HepG2 (cell line): ENCODE results near the gene VRK3. TPM values are rescaled to one million over a fixed set of nuclear protein-coding genes. Genes with fewer than 3 reads are reported as not detected.

Experiments
- AGO2 ChIP-seq: fragments of 200-400 bp; formaldehyde crosslinking; optimal IDR thresholded peaks from 2 replicates; pipeline ENCODE3; 2017; ENCODE audit warnings: mild to moderate bottlenecking, low read depth, low read length, moderate library complexity
- BCL6 ChIP-seq: IDR thresholded peaks from 2 replicates; pipeline ENCODE4 v1.6.1; 2016; ENCODE audit warnings: missing genetic modification reagents, missing compliant biosample characterization
- CTCF ChIP-seq: sonication (generic); formaldehyde crosslinking; IDR thresholded peaks from 2 replicates; pipeline ENCODE4 v1.5.0; 2020; ENCODE audit warnings: mild to moderate bottlenecking, missing genetic modification reagents, moderate library complexity
- DMTF1 ChIP-seq: sonication (generic); formaldehyde crosslinking; IDR thresholded peaks from 2 replicates; pipeline ENCODE4 v1.4.0; 2020; ENCODE audit warnings: mild to moderate bottlenecking, missing genetic modification reagents
- GRHL1 ChIP-seq: sonication (generic); formaldehyde crosslinking; conservative IDR thresholded peaks from 2 replicates; pipeline ENCODE4 v1.8.0; 2022; ENCODE audit warnings: missing genetic modification reagents
- MED1 ChIP-seq: sonication (generic); formaldehyde crosslinking; IDR thresholded peaks from 2 replicates; pipeline ENCODE4 v1.4.0; 2020; ENCODE audit warnings: missing genetic modification reagents
- MEIS2 ChIP-seq: sonication (generic); formaldehyde crosslinking; IDR thresholded peaks from 2 replicates; pipeline ENCODE4 v1.9.0; 2021; ENCODE audit warnings: mild to moderate bottlenecking, missing genetic modification reagents
- MTA1 ChIP-seq: sonication (generic); formaldehyde crosslinking; IDR thresholded peaks from 2 replicates; pipeline ENCODE4 v1.4.0; 2020; ENCODE audit warnings: missing genetic modification reagents, mild to moderate bottlenecking, borderline replicate concordance
- POLR2A ChIP-seq, 2 experiments: IDR thresholded peaks; 2 replicates each; pipeline ENCODE4 v1.6.1; 2011; ENCODE audit warnings: low read depth in 2 of 2, low read length in 2 of 2, mild to moderate bottlenecking in 1 of 2, moderate library complexity in 1 of 2; ENCODE audit not compliant: insufficient read depth in 1 of 2
- RFX3 ChIP-seq: IDR thresholded peaks from 2 replicates; pipeline ENCODE4 v1.6.1; 2016; ENCODE audit warnings: missing biosample characterization, missing genetic modification reagents
- ZFP36 ChIP-seq: fragments of 150-350 bp; IDR thresholded peaks from 2 replicates; pipeline ENCODE4 v1.6.1; 2018; ENCODE audit warnings: borderline replicate concordance, low read length, low read depth; ENCODE audit not compliant: partially characterized antibody
- ZFP91 ChIP-seq: sonication (generic); formaldehyde crosslinking; IDR thresholded peaks from 2 replicates; pipeline ENCODE4 v1.9.0; 2022; ENCODE audit warnings: missing genetic modification reagents, mild to moderate bottlenecking, borderline replicate concordance
- ZNF331 ChIP-seq: sonication (generic); formaldehyde crosslinking; IDR thresholded peaks from 2 replicates; pipeline ENCODE4 v1.4.0; 2020; ENCODE audit warnings: missing genetic modification reagents
- ZNF350 ChIP-seq: sonication (generic); formaldehyde crosslinking; IDR thresholded peaks from 2 replicates; pipeline ENCODE4 v1.4.0; 2020; ENCODE audit warnings: mild to moderate bottlenecking, low read depth, missing genetic modification reagents, borderline replicate concordance
- ZNF552 ChIP-seq: sonication (generic); formaldehyde crosslinking; IDR thresholded peaks from 2 replicates; pipeline ENCODE4 v1.9.0; 2022; ENCODE audit warnings: missing genetic modification reagents, mild to moderate bottlenecking, borderline replicate concordance
- ZNF557 ChIP-seq: sonication (generic); formaldehyde crosslinking; IDR thresholded peaks from 2 replicates; pipeline ENCODE4 v1.4.0; 2020; ENCODE audit warnings: missing genetic modification reagents
- ZNF768 ChIP-seq: sonication (generic); formaldehyde crosslinking; IDR thresholded peaks from 2 replicates; pipeline ENCODE4 v1.4.0; 2020; ENCODE audit warnings: missing genetic modification reagents
- polyA plus RNA-seq, 8 experiments: library from polyadenylated mRNA; depleted of rRNA in 3 of 8; stranded (reverse) in 7 of 8; unstranded in 1 of 8; fragments of >200 nt; fragmentation: Illumina TruSeq in 4 of 8; extraction: Trizol in 4 of 8; gene quantifications; 2 replicates each; pipeline versions ENCODE4 v1.2.1 to v1.2.3, GENCODE V29; 2011 to 2016; ENCODE audit warnings: low read depth in 4 of 8, missing spikeins in 1 of 8, mixed read lengths in 1 of 8; ENCODE audit not compliant: insufficient read depth in 1 of 8
- total RNA-seq, 5 experiments: library from RNA; depleted of rRNA; stranded (reverse); fragments of >200 nt; fragmentation: Illumina TruSeq; extraction: Trizol; gene quantifications; 2 replicates each; pipeline ENCODE4 v1.2.3, GENCODE V29; 2016; ENCODE audit warnings: low read depth in 1 of 5

The VRK3 gene
- total and polyA plus RNA-seq, 2 of the 13 experiments (the other 11 are each of a cell fraction or from before 2014, with no cell fraction given): 23.8 to 28.3 TPM

GRCh38 chr19:49937750-49938381, 87.3 kb downstream of the VRK3 start (continued):
- no peak for TF ChIP-seq GRHL1 (CRISPR knock-in tag)
- TF ChIP-seq MED1 (CRISPR knock-in tag): no peak
- peak; percentile 50; the same call in 1 of the 2 replicates for TF ChIP-seq ZFP91 (CRISPR knock-in tag)
- no peak for TF ChIP-seq POLR2A (IDR thresholded peaks at IDR 0.05; ENCODE audit: insufficient read depth in 1 of 2, low read depth in 2 of 2, low read length in 2 of 2)
- TF ChIP-seq CTCF: peak; percentile 93
- TF ChIP-seq DMTF1 (CRISPR knock-in tag): no peak
- TF ChIP-seq ZNF768: peak; percentile 99
- no peak for TF ChIP-seq AGO2
- no peak for TF ChIP-seq ZNF331 (CRISPR knock-in tag)
- no peak for TF ChIP-seq BCL6 (CRISPR knock-in tag)
- TF ChIP-seq MEIS2 (CRISPR knock-in tag): no peak
- TF ChIP-seq MTA1 (CRISPR knock-in tag): peak; percentile 15; the same call in 1 of the 2 replicates
- no peak for TF ChIP-seq ZNF557 (CRISPR knock-in tag)
- TF ChIP-seq ZNF350 (CRISPR knock-in tag): 0 out of 2 replicates have a peak, but pooled peaks have one; percentile 27
- no peak for TF ChIP-seq ZNF552 (CRISPR knock-in tag)
- no peak for TF ChIP-seq ZFP36
- TF ChIP-seq RFX3 (CRISPR knock-in tag): no peak
